Stimulated activated naive CD8-positive, alpha-beta T cell treated with anti-CD3 and anti-CD28 coated beads, Interleukin-15, amount 100 ng/mL, for 72 hours (primary cell): ENCODE measurements around the gene NEURL1.

Source experiments
- ATAC-seq: fragments of 150-1000 bp; cut with Tn5 transposase; 2 replicates; pipeline ENCODE4 v1.10.0; 2021; ENCODE audit warnings: mild to moderate bottlenecking, moderate library complexity
- DNase-seq, 2 donors: peaks; one replicate each; pipeline ENCODE4 v3.0.0; 2021 to 2022
- H3K27ac Mint-ChIP-seq, 2 donors: one replicate each; pipeline ENCODE4 v1.8.0; 2022; ENCODE audit warnings: mild to moderate bottlenecking in 2 of 2, mixed read lengths in 2 of 2, moderate library complexity in 2 of 2
- H3K27me3 Mint-ChIP-seq: one replicate; pipeline ENCODE4 v1.8.0; 2022; ENCODE audit warnings: mixed read lengths
- H3K4me1 Mint-ChIP-seq: one replicate; pipeline ENCODE4 v1.8.0; 2022; ENCODE audit warnings: mild to moderate bottlenecking, mixed read lengths
- H3K4me3 Mint-ChIP-seq, 2 donors: one replicate each; pipeline ENCODE4 v1.8.0; 2022; ENCODE audit warnings: mild to moderate bottlenecking in 2 of 2, mixed read lengths in 2 of 2, moderate library complexity in 1 of 2
- H3K9me3 Mint-ChIP-seq, 2 donors: one replicate each; pipeline ENCODE4 v1.8.0; 2022; ENCODE audit warnings: mixed read lengths in 2 of 2

Gene NEURL1

DNA sequence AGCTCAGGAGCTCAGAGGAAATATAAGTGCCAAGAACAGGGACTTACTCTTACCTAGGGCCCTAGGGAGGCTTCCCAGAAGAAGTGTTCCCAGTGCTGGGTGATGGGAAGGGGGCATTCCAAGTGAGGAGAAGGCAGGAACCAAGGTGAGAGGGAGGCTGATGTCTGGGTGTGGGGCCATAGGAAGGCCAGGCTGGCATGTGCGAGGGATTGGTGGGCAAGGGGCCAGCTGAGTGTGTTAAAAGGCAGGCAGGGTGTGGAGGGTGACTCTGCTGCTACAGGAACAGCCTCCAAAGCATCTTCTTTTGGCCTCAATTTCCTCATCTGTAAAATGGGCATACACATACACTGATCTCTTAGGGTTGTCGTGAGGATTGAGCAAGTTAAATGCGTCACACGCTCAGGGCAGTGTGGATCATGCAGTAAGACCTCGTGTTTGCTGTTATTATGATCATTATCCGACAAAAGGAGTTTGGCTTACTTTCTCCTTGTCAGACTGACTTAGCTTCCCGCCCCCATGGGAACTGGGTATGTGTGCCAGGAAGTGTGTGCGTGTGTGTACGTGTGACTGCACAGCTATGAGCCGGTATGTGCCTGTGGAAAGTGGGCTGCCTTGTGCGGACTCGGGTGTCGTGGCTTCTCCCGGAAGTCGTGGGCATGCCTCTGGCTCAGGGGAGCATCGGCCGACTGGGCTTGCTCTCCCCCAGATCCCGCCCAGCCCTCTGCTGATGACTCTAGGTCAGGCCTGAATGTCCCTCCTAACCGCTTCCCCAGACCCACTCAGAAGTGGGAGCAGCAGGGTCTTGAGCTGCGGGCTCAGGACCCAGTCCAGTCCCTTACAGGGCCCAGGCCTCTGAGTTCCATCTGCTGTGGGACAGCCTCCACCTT lies 59.6 kb downstream of the NEURL1 start:
- Mint-ChIP-seq H3K4me3 (no peak overlapping the region), H3K4me1 (peaks cover 31% of the 10 kb centered on the region), H3K9me3 (no peaks in the 10 kb centered on the region), H3K27ac (peak overlapping the region in 1 of 2 donors; percentile 36), H3K27me3 (peaks cover 58% of the 10 kb centered on the region)
- ATAC-seq (no peak), DNase-seq (no peak)

DNA sequence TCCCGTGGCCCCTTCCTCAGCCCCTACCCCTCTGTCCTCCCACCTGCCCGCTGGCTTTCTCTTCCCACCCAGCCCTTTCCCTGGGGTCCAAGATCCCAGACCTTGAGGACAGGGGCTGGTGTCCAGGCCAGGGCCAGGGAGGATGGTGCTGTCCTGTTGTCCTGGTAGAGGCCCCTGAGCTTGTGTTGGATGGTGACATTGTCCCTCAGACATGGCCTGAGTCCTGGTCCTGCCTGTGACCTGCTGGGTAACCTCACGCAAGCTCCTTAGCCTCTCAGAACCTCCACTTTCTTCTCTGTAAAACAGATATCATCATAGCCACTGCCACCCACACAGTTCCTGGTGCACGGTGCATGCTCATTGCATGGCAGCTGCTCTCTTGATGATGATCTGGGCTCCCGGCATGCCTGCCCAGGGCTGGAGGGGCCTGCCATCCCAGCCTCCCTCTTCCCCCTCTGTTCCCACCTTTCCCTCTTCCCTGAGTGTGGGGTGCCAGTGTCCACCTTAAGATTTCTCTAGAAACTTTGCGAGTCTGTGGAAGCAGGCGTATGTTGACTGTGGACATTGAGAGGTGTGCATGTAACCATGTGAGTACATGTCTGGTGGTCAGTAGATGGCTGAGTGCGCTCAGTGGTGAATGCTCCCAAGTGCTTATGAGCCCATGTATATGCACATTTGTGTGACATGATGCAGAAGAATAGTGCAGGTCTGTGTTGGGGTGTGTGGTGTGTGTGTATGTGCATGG lies 60.4 kb downstream of the NEURL1 start:
- ATAC-seq (peak; percentile 68), DNase-seq (peak; percentile 30 to 35)
- H3K4me3 Mint-ChIP-seq = peak overlapping the region in 1 of 2 donors; percentile 84
- peak overlapping the region in 1 of 2 donors; percentile 35 for H3K27ac Mint-ChIP-seq
- H3K27me3 Mint-ChIP-seq = peaks cover 64% of the 10 kb centered on the region
- no peaks in the 10 kb centered on the region for H3K9me3 Mint-ChIP-seq
- H3K4me1 Mint-ChIP-seq = peaks cover 35% of the 10 kb centered on the region

DNA sequence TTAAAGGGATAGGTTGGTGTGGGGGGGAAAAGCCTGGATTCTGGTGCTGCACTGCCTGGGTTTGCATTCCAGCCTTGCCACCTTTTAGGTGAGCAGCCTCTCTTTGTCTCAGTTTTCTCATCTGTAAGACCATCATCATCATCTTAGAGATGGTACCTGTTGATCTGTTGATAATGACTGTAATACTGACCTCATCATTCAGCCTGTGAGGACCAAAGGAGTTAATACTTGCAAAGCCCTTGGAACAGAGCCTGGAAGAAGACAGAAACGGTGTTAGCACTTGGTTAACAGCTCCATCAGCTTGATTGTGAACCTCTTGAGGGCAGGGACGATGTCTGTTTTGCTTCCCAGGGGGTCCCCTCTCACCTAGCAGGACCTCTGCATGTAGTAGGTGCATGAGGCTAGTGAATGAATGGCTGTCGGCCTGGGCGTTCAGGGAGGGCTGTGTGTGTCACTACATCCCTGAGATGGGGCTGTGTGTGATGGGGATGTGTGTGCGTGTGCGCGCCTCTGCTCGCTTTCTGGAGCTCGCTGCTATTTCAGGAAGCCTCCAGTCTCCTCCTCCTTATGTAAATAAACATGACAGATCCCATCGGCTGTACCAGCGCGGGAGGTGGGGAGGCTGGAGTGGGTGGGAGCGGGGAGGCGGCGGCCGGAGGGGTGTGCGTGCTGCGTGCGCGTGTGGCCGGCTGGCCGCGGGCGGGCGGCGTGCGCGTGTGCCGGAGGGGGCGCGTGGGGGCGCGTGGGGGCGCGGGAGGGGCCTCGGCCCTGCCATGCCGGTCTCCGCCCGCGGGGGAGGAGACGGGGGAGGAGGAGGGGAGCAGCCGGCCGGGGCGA lies 61.2 kb downstream of the NEURL1 start:
- Mint-ChIP-seq H3K27ac (no peak overlapping the region), H3K9me3 (no peaks in the 10 kb centered on the region), H3K4me1 (peaks cover 35% of the 10 kb centered on the region), H3K27me3 (peaks cover 64% of the 10 kb centered on the region), H3K4me3 (peak overlapping the region; percentile 56 to 84)
- ATAC-seq (peak; percentile 38), DNase-seq (no peak)

DNA sequence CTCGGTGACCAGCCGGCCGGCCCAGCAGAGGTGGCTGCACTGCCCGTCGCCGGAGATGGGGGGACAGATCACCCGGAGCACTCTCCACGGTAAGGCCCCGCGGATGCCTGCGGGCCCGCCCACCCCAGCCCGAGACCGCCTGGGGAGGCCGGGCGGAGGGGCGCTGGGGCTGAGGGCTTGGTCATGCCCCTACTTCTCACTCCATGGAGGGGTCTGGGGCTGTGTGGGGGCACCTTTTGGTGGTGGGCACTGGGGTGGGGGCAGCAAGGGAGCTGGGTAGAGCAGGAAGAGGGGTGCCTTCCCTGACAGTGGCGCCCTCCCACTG lies 61.8 kb downstream of the NEURL1 start:
- Mint-ChIP-seq H3K4me3 (peak overlapping the region; percentile 17 to 51), H3K4me1 (peaks cover 35% of the 10 kb centered on the region), H3K27ac (no peak overlapping the region), H3K27me3 (peaks cover 70% of the 10 kb centered on the region), H3K9me3 (no peaks in the 10 kb centered on the region)
- DNase-seq (no peak), ATAC-seq (peak; percentile 38)

DNA sequence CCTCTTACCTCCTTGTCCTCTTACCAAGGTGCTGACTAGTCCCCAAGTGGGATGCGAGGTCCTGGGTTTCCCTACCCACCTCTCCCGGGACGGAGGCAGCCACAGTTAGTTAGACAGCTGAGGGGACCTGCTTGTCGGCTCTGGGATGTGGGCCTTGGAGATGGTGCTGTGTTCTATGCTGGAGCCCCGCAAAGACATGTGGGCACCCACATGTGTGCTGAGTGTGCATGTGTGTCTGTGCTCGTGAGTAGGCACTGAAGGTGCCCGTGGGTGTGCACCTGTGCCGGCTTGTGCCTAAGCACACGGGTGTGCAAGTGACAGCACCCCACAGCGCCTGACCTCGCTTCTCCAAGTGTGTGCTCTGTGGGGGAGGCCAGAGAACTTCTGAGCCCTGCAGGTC lies 62.2 kb downstream of the NEURL1 start:
- DNase-seq (no peak), ATAC-seq (no peak)
- Mint-ChIP-seq H3K9me3 (no peaks in the 10 kb centered on the region), H3K27ac (no peak overlapping the region), H3K4me3 (peak overlapping the region; percentile 17 to 51), H3K4me1 (peaks cover 35% of the 10 kb centered on the region), H3K27me3 (peaks cover 72% of the 10 kb centered on the region)

DNA sequence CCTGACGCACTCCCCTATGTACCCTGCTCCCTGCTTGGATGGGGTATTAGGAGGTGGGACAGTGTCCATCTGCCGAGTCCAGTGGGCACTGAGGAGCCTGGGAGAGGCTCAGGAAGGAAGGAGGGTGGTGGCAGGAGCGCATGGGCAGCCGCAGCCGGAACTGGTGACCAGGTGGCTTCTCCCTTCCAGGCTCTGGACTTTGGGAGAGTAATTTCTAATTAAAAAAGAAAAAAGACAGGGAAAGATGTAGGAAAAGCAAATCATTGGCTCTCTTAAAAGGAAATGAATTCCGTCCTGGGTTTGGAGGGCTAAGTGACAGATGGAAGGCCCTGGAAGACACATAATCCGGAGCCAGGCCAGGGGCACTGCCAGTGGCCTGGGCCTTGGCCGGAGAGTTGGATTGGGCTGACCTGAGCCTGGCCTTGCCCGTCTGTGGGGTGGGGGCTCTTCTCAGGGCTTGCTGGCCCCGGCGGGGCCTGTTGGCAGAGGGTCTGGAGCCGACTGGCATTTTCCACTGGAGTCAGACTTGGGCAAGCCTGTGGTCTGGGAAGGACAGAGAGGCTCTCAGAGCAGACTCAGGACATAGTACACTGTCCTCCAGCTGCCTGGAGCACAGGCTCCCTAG lies 63.0 kb downstream of the NEURL1 start:
- peak overlapping the region in 1 of 2 donors; percentile 67 for H3K27ac Mint-ChIP-seq
- no peak overlapping the region for H3K4me3 Mint-ChIP-seq
- ATAC-seq (no peak), DNase-seq (no peak)
- peaks cover 35% of the 10 kb centered on the region for H3K4me1 Mint-ChIP-seq
- H3K27me3 Mint-ChIP-seq = peaks cover 78% of the 10 kb centered on the region
- H3K9me3 Mint-ChIP-seq = no peaks in the 10 kb centered on the region

DNA sequence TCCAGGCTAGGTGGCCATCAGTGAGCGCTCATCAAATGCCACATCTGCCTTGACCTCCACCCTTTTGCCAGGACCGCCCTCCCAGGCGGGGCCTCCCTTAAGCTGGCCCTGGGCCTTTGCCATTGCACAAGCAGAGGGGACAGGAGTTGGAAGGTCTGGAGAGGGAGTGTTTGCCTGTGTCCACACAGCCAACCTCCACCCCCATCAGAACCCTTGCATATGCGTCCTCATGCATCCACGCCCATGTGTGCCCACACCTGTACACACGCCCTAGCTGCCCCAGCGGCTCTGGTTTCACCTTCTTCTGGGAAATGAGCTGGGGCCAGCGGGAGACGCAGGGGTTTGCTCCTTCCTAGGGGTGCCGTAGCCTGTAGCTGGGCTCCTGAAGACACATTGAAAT lies 64.0 kb downstream of the NEURL1 start:
- DNase-seq (no peak), ATAC-seq (no peak)
- Mint-ChIP-seq H3K4me3 (no peak overlapping the region), H3K4me1 (peaks cover 32% of the 10 kb centered on the region), H3K27me3 (peaks cover 78% of the 10 kb centered on the region), H3K9me3 (no peaks in the 10 kb centered on the region), H3K27ac (no peak overlapping the region)

DNA sequence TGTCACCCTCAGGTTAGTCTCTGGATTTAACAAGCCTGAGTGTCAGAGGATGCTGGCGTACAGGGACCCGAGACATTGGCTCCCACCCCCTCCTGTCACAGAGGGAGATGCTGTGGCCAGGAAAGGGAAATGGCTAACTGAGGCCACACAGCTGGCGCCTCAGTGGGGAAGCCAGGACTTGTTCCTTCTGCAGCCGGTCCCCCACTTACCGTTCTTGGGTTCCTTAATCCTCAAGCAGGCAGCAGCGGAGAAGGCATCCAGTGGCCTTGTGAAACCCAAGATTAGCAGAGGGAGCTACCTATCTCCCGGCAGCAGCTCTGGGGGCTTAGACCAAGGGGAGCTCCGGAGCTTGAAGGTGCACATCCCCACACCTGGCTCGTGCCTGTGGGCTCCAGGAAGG lies 65.4 kb downstream of the NEURL1 start:
- DNase-seq (no peak), ATAC-seq (no peak)
- peaks cover 70% of the 10 kb centered on the region for H3K27me3 Mint-ChIP-seq
- peaks cover 17% of the 10 kb centered on the region for H3K4me1 Mint-ChIP-seq
- H3K9me3 Mint-ChIP-seq = no peaks in the 10 kb centered on the region
- no peak overlapping the region for H3K27ac Mint-ChIP-seq
- H3K4me3 Mint-ChIP-seq = no peak overlapping the region

DNA sequence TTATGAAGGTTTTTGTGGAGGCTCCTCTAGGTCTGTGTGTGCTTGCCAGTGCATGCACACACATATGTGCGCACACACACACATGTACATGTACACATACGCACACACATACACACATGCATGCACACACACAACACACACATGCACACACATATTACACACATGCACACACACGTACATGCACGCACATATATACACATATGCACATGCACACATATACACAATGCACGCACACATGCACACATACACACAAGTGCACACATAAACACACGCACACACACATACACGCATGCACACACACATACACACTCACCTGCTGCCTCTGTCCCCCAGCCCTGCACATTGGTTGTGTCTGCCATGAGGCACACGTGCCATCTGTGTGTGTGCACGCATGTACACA lies 66.3 kb downstream of the NEURL1 start:
- Mint-ChIP-seq H3K27me3 (peaks cover 65% of the 10 kb centered on the region), H3K4me3 (no peak overlapping the region), H3K9me3 (no peaks in the 10 kb centered on the region), H3K4me1 (peaks cover 11% of the 10 kb centered on the region), H3K27ac (no peak overlapping the region)
- DNase-seq (no peak), ATAC-seq (no peak)

DNA sequence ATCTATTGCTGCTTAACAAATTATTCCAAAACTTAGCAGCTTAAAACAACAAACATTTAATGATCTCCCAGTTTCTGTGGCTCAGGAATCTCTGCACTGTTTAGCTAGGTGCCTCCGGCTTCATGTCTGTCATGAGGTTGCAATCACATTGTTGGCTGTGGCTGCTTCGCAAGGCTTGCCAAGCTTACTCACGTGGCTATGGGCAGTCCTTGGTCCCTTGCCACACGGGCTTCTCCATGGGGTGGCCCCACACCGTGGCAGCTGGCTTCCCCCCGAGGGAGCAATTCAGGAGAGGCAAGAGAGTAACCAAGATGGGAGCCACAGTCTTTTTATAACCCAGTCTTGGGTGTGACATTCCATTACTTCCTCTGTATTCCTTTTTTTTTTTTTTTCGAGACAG lies 67.4 kb downstream of the NEURL1 start:
- Mint-ChIP-seq H3K4me1 (peaks cover 12% of the 10 kb centered on the region), H3K4me3 (no peak overlapping the region), H3K9me3 (no peaks in the 10 kb centered on the region), H3K27me3 (peaks cover 63% of the 10 kb centered on the region), H3K27ac (no peak overlapping the region)
- DNase-seq = no peak
- no peak for ATAC-seq

DNA sequence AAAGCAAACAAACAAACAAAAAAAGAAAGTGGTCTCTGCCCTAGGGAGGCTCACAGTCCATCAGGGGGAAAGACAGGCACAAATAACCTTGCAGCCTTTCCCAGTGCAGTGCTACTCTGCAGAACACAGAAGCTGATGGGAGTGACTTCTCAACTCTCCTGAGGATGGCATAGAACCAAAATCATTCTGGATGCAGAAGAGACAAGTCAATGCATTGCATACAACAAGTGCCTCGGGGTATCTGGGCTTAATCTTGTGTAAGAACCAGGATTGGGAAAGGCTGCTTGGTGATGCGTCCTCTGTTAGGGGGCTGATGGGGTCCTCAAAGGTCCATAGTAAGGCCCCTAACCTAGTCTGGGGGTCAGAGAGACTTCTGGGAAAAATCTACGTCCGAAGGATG lies 68.9 kb downstream of the NEURL1 start:
- H3K4me1 Mint-ChIP-seq = peaks cover 12% of the 10 kb centered on the region
- H3K27ac Mint-ChIP-seq = no peak overlapping the region
- DNase-seq (no peak), ATAC-seq (no peak)
- no peaks in the 10 kb centered on the region for H3K9me3 Mint-ChIP-seq
- H3K4me3 Mint-ChIP-seq = no peak overlapping the region
- H3K27me3 Mint-ChIP-seq = peaks cover 48% of the 10 kb centered on the region

DNA sequence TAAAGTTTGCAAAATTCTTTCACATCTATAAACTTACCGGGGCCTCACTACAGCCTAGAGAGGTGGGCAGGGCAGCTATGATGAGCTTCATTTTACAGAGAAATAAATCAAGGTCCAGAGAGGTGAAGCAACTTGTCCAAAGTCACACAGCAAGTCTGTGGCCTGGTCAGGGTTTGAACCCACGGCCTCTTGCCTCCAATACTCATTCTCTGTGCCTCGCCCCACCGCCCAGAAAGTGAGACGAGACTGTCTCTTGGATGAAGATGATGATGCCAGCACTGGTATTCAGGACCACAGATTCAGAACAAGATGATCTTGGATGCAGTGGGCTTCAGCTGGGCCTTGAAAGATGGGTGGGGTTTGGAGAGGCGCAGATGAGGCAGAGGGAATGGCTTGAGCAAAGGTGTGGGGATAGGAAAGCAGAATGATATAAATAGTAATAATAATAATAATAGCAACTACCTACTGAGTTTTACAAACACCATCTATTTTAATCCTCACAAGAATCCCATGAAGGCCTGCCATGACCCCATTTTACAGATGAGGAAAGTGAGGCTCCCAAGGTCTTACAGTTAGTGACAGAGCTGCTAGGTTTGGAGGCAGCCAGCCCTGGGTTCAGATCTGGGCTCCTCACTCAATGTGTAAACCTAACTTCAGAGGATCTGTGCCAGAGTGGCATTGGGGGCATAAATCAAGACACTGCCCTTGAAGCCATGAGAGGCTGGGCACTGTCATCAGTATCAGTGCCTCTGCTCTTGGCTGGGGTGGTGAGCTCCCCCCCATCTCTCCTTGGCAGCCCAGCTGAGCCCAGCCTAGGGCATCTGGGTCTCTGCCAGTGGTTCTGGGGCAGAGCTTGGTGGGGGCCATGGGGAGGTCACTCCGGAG lies 70.0 kb downstream of the NEURL1 start:
- Mint-ChIP-seq H3K4me3 (no peak overlapping the region), H3K4me1 (peaks cover 6% of the 10 kb centered on the region), H3K27me3 (peaks cover 37% of the 10 kb centered on the region), H3K27ac (no peak overlapping the region), H3K9me3 (no peaks in the 10 kb centered on the region)
- DNase-seq (no peak), ATAC-seq (peak; percentile 8)

DNA sequence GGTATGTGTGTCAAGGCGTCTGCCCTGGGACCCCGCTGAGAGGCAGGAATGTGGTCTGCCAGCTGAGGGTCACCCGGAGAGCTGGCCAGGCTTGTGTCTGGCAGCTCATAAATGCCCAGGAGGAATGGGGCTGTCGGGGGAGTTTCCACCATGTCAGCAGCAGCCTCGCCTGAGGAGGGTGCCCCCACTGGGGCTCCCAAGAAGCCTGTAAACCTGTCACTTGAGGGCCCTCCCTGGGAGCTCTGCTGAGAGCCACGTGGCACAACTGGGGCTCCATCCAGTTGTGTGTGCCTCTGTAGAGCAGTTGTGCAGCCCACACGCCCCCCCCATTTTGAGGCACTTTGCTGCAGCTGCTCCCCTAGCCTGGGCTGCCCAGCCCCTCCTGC lies 70.6 kb downstream of the NEURL1 start:
- peaks cover 36% of the 10 kb centered on the region for H3K27me3 Mint-ChIP-seq
- H3K4me1 Mint-ChIP-seq = peaks cover 6% of the 10 kb centered on the region
- no peak overlapping the region for H3K27ac Mint-ChIP-seq
- ATAC-seq (peak; percentile 55), DNase-seq (no peak)
- H3K9me3 Mint-ChIP-seq = no peaks in the 10 kb centered on the region
- no peak overlapping the region for H3K4me3 Mint-ChIP-seq

DNA sequence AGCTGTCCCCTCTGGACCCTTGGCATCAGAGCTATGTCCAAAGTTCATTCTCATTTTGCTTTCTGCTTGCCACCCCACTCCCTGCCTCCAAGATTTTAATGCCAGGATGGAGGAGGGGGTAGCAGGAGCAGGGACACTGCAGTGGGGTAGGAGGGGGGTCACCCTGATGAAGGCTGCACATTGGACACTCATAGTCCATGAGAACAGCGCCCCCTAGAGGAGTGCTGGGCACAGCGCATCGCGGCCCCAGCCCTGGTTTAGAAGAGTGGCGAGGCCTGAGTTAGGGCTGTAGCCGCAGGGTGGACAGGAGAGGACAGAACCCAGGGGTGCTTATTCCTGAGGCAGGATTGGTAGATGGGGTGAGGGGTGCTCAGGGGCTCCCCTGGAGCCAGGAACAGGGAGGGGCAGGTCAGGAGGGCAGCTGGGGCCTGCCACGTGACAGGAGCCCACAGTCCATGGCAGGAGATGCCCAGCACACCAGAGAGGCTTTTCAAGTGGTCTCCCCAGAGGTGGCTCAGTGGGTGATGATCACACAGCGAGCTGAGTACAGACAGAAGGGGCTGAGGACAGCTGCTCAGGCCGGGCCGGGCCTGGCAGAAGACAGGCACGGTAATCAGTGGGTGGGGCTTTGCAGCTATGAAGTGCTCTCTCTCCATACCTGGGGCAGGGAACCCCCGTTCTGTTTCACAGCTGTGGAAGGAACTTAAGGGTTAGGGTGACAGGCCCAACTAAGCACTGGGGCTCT lies 71.4 kb downstream of the NEURL1 start:
- Mint-ChIP-seq H3K4me3 (no peak overlapping the region), H3K27ac (peak overlapping the region in 1 of 2 donors; percentile 30), H3K4me1 (peaks cover 6% of the 10 kb centered on the region), H3K9me3 (no peaks in the 10 kb centered on the region), H3K27me3 (peaks cover 34% of the 10 kb centered on the region)
- ATAC-seq (peak; percentile 78), DNase-seq (peak; percentile 52 to 56)
